IPS DF 6.9 (cell line): Measurements from ENCODE around the gene NPHP4.

Experiments used
- DNase-seq: peaks from one replicate; pipeline ENCODE4 v3.0.0-alpha.2; 2013; ENCODE audit warnings: low read depth, low spot score
- H3K27ac ChIP-seq: one replicate; pipeline ENCODE4 v1.5.1; 2013; ENCODE audit warnings: low read length, control low read depth
- H3K27me3 ChIP-seq: 2 replicates; pipeline ENCODE4 v1.6.1; 2013; ENCODE audit warnings: mild to moderate bottlenecking, low read length; ENCODE audit not compliant: control insufficient read depth, insufficient read depth
- H3K36me3 ChIP-seq: 2 replicates; pipeline ENCODE4 v1.6.1; 2013; ENCODE audit warnings: low read length; ENCODE audit not compliant: control insufficient read depth, insufficient read depth
- H3K4me1 ChIP-seq: 2 replicates; pipeline ENCODE4 v1.6.1; 2013; ENCODE audit warnings: low read length; ENCODE audit not compliant: control insufficient read depth, insufficient read depth
- H3K4me3 ChIP-seq: 2 replicates; pipeline ENCODE4 v1.5.1; 2013; ENCODE audit warnings: mild to moderate bottlenecking, low read length
- H3K9me3 ChIP-seq: 2 replicates; pipeline ENCODE4 v1.6.1; 2013; ENCODE audit warnings: low read length, inconsistent platforms; ENCODE audit not compliant: control insufficient read depth, insufficient read depth
- WGBS: extraction: QIAGEN DNeasy Blood & Tissue Kit; methylation state at CpG from one replicate; pipeline ENCODE4 v1.1.7; 2013; ENCODE audit warnings: mixed read lengths, missing lambda C conversion rate; ENCODE audit not compliant: insufficient read length, insufficient coverage; 5-methylcytosine and 5-hydroxymethylcytosine counted together

NPHP4 gene

GRCh38 chr1:5815211-5815610 lies 177.0 kb downstream of the NPHP4 start:
- no peaks in the 10 kb centered on the region for H3K36me3 ChIP-seq
- H3K4me1 ChIP-seq, result no peaks in the 10 kb centered on the region
- H3K27ac ChIP-seq, result no peak overlapping the region
- no peaks in the 10 kb centered on the region for H3K27me3 ChIP-seq
- peaks cover 1% of the 10 kb centered on the region; the same call in 1 of the 2 replicates for H3K9me3 ChIP-seq
- WGBS, result no CpG with 5 or more reads among the region's 2 CpGs
- no peak for DNase-seq
- no peak overlapping the region for H3K4me3 ChIP-seq

- Histone ChIP-seq H3K36me3 (no peaks in the 10 kb centered on the region), H3K9me3 (peaks cover 1% of the 10 kb centered on the region; the same call in 1 of the 2 replicates), H3K4me3 (no peak overlapping the region), H3K27ac (no peak overlapping the region), H3K27me3 (no peaks in the 10 kb centered on the region), H3K4me1 (no peaks in the 10 kb centered on the region)
- DNase-seq, result no peak
- WGBS, result no CpG with 5 or more reads among the region's 25 CpGs
Measured at GRCh38 chr1:5814046-5814619, 178.1 kb downstream of the NPHP4 start.

GRCh38 chr1:5813480-5813879 lies 178.7 kb downstream of the NPHP4 start:
- H3K4me3 ChIP-seq, result no peak overlapping the region
- DNase-seq, result no peak
- peaks cover 1% of the 10 kb centered on the region; the same call in 1 of the 2 replicates for H3K9me3 ChIP-seq
- no peaks in the 10 kb centered on the region for H3K4me1 ChIP-seq
- 100% methylated on average over 3 of the region's 8 CpGs for WGBS
- H3K36me3 ChIP-seq, result no peaks in the 10 kb centered on the region
- no peaks in the 10 kb centered on the region for H3K27me3 ChIP-seq
- H3K27ac ChIP-seq, result no peak overlapping the region
